ENCODE measurements around the gene CDC73. TPM values are rescaled to one million over a fixed set of nuclear protein-coding genes. Genes with fewer than 3 reads are reported as not detected.

The CDC73 gene
- total RNA-seq, 2 donors from 2014 or later: 61.2 to 62.8 TPM

GRCh38 chr1:193144999-193145398 is 23.2 kb downstream of the CDC73 start:
- ATAC-seq (ENCODE audit: insufficient number of reproducible peaks, low FRiP score, low read depth): no peak
- no peak overlapping the region for H3K27ac ChIP-seq
- no peak overlapping the region for H3K4me3 ChIP-seq
- peaks cover 27% of the 10 kb centered on the region for H3K36me3 ChIP-seq
- no peaks in the 10 kb centered on the region for H3K9me3 ChIP-seq
- no peak for TF ChIP-seq CTCF (IDR thresholded peaks at IDR 0.05)
- no peaks in the 10 kb centered on the region for H3K27me3 ChIP-seq (replicated peaks; ENCODE audit: insufficient read depth)
- peaks cover 2 to 5% of the 10 kb centered on the region in 2 donors for H3K4me1 ChIP-seq (ENCODE audit: control insufficient read depth in 1 of 2, low read depth in 2 of 2)
- DNase-seq (ENCODE audit: low spot score): no peak

- ATAC-seq (ENCODE audit: insufficient number of reproducible peaks, low FRiP score, low read depth) (no peak), DNase-seq (ENCODE audit: low spot score) (no peak)
- peaks cover 0 to 5% of the 10 kb centered on the region in 2 donors for H3K4me1 ChIP-seq (ENCODE audit: control insufficient read depth in 1 of 2, low read depth in 2 of 2)
- no peak overlapping the region for H3K27ac ChIP-seq
- H3K36me3 ChIP-seq: peaks cover 4% of the 10 kb centered on the region
- no peaks in the 10 kb centered on the region for H3K27me3 ChIP-seq (replicated peaks; ENCODE audit: insufficient read depth)
- TF ChIP-seq CTCF (IDR thresholded peaks at IDR 0.05): no peak
- H3K9me3 ChIP-seq: no peaks in the 10 kb centered on the region
- no peak overlapping the region for H3K4me3 ChIP-seq
These were observed 34.4 kb downstream of the CDC73 start for GRCh38 chr1:193156117-193156821.

GRCh38 chr1:193156822-193157142 is 35.0 kb downstream of the CDC73 start:
- Histone ChIP-seq H3K4me1 (ENCODE audit: control insufficient read depth in 1 of 2, low read depth in 2 of 2) (peaks cover 0 to 5% of the 10 kb centered on the region in 2 donors), H3K36me3 (peaks cover 3% of the 10 kb centered on the region), H3K4me3 (no peak overlapping the region), H3K27ac (no peak overlapping the region), H3K9me3 (no peaks in the 10 kb centered on the region), H3K27me3 (replicated peaks; ENCODE audit: insufficient read depth) (no peaks in the 10 kb centered on the region)
- ATAC-seq (ENCODE audit: insufficient number of reproducible peaks, low FRiP score, low read depth) (no peak), DNase-seq (ENCODE audit: low spot score) (no peak)
- no peak for TF ChIP-seq CTCF (IDR thresholded peaks at IDR 0.05)

- no peak for DNase-seq (ENCODE audit: low spot score)
- TF ChIP-seq CTCF (IDR thresholded peaks at IDR 0.05): no peak
- H3K27me3 ChIP-seq (replicated peaks; ENCODE audit: insufficient read depth): no peaks in the 10 kb centered on the region
- ATAC-seq (ENCODE audit: insufficient number of reproducible peaks, low FRiP score, low read depth): no peak
- no peaks in the 10 kb centered on the region for H3K9me3 ChIP-seq
- H3K36me3 ChIP-seq: peaks cover 3% of the 10 kb centered on the region
- H3K4me3 ChIP-seq: no peak overlapping the region
- peaks cover 0 to 5% of the 10 kb centered on the region in 2 donors for H3K4me1 ChIP-seq (ENCODE audit: control insufficient read depth in 1 of 2, low read depth in 2 of 2)
- no peak overlapping the region for H3K27ac ChIP-seq
These were observed 35.5 kb downstream of the CDC73 start for GRCh38 chr1:193157360-193157759.

GRCh38 chr1:193176113-193176512 is 54.3 kb downstream of the CDC73 start:
- DNase-seq (ENCODE audit: low spot score) (no peak), ATAC-seq (ENCODE audit: insufficient number of reproducible peaks, low FRiP score, low read depth) (no peak)
- TF ChIP-seq CTCF (IDR thresholded peaks at IDR 0.05): no peak
- Histone ChIP-seq H3K27me3 (replicated peaks; ENCODE audit: insufficient read depth) (no peaks in the 10 kb centered on the region), H3K36me3 (no peaks in the 10 kb centered on the region), H3K4me3 (no peak overlapping the region), H3K4me1 (ENCODE audit: control insufficient read depth in 1 of 2, low read depth in 2 of 2) (peaks cover 6 to 11% of the 10 kb centered on the region in 2 donors), H3K27ac (no peak overlapping the region), H3K9me3 (no peaks in the 10 kb centered on the region)
